ENCODE data around the gene SLC5A11. TPM values are rescaled to one million over a fixed set of nuclear protein-coding genes. Genes with fewer than 3 reads are reported as not detected.

SLC5A11 gene
- total RNA-seq, 3 donors from 2014 or later, result 0.63 to 2.4 (median 1.3) TPM

GRCh38 chr16:24837969-24838368 lies 7.8 kb upstream of the SLC5A11 start:
- DNase-seq (no peak), ATAC-seq (peak; percentile 59)
- TF ChIP-seq CTCF (IDR thresholded peaks at IDR 0.05), result no peak

GRCh38 chr16:24838554-24839266 lies 7.1 kb upstream of the SLC5A11 start:
- no peaks in the 10 kb centered on the region for H3K9me3 ChIP-seq
- H3K4me3 ChIP-seq, result no peak overlapping the region
- intact Hi-C loops (cut with DNase I, micrococcal nuclease), result loop anchor here in 1 of 2 donors (10.0 kb wide), 1 partner anchor 206 kb away; no protein-coding TSS in a partner anchor
- no peaks in the 10 kb centered on the region for H3K36me3 ChIP-seq (ENCODE audit: low read depth)
- peak in 1 of 3 donors; percentile 16 for DNase-seq
- H3K4me1 ChIP-seq (ENCODE audit: low read depth), result peaks cover 4% of the 10 kb centered on the region
- peak; percentile 67 for ATAC-seq
- TF ChIP-seq CTCF (IDR thresholded peaks at IDR 0.05), result no peak

More at GRCh38 chr16:24837969-24838368, 7.8 kb upstream of the SLC5A11 start:
- peaks cover 4% of the 10 kb centered on the region for H3K4me1 ChIP-seq (ENCODE audit: low read depth)
- intact Hi-C loops (cut with DNase I, micrococcal nuclease), result loop anchor here in 1 of 2 donors (10.0 kb wide), 1 partner anchor 207 kb away; no protein-coding TSS in a partner anchor
- no peaks in the 10 kb centered on the region for H3K9me3 ChIP-seq
- H3K4me3 ChIP-seq, result no peak overlapping the region
- H3K36me3 ChIP-seq (ENCODE audit: low read depth), result no peaks in the 10 kb centered on the region

DNA sequence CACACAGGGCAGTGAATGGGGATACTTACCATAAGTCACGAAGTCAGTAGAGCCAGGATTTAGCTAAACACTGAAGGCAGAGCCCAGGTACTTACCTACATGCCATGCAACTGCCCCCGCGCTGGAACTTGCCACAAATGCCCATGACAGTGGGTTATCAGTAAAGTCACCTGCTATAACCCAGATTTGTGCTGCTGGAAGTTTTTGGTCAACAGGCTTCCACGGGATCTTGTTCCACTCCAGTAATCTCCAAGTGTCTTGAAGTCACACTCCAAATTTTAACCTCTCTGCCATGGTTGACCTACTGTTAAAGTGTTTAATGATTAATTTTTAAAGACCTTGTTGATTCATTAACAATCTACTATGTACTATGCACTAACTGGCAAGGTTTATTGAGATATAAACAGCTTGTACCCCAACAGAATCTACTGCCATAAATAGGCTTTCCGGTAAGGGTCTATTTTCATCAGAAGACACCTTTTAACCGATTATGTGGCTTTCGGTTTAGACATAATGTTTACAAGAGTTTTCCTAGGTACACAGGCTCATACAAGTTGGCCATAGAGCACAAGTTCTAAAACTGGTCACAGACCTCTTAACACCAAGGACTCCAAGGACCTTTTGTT lies 6.3 kb upstream of the SLC5A11 start:
- no peak for TF ChIP-seq CTCF (IDR thresholded peaks at IDR 0.05)
- no peaks in the 10 kb centered on the region for H3K4me1 ChIP-seq (ENCODE audit: low read depth)
- H3K9me3 ChIP-seq, result no peaks in the 10 kb centered on the region
- intact Hi-C loops (cut with DNase I, micrococcal nuclease), result loop anchor here in 1 of 2 donors (10.0 kb wide), 1 partner anchor 205 kb away; no protein-coding TSS in a partner anchor
- DNase-seq, result no peak
- H3K36me3 ChIP-seq (ENCODE audit: low read depth), result no peaks in the 10 kb centered on the region
- ATAC-seq, result no peak
- H3K4me3 ChIP-seq, result no peak overlapping the region

- H3K36me3 ChIP-seq (ENCODE audit: low read depth), result no peaks in the 10 kb centered on the region
- no peak for DNase-seq
Observed at GRCh38 chr16:24841291-24841690, 4.5 kb upstream of the SLC5A11 start.

More at GRCh38 chr16:24841291-24841690, 4.5 kb upstream of the SLC5A11 start:
- Histone ChIP-seq H3K9me3 (no peaks in the 10 kb centered on the region), H3K4me3 (no peak overlapping the region), H3K4me1 (ENCODE audit: low read depth) (no peaks in the 10 kb centered on the region)
- no peak for TF ChIP-seq CTCF (IDR thresholded peaks at IDR 0.05)
- intact Hi-C loops (cut with DNase I, micrococcal nuclease), result no loop called here
- no peak for ATAC-seq

Measured in mucosa of descending colon (tissue), 3 donors.